AG04449 (cell line): ENCODE results near the gene ACYP1.
A peak's percentile ranks its signal among the peaks of the same experiment; 100 is the strongest.

ENCODE experiments used
- CTCF ChIA-PET: fragments of 350-600 bp; formaldehyde crosslinking; extraction: SDS; loops from one replicate; lab custom pipeline; 2021; ENCODE audit warnings: antibody characterized with exemption; lab: Yijun Ruan, JAX
- POLR2A ChIA-PET: fragments of 400-600, 350-600 bp; formaldehyde crosslinking; extraction: SDS; loops from one replicate; lab custom pipeline; 2020; ENCODE audit warnings: antibody characterized with exemption, inconsistent platforms; lab: Yijun Ruan, JAX
- DNase-seq: peaks from one replicate; pipeline ENCODE4 v3.0.0-alpha.2; 2010; ENCODE audit warnings: low read depth, low spot score
- H3K4me3 ChIP-seq: 2 replicates; pipeline ENCODE4 v1.5.1; 2011; ENCODE audit warnings: low read depth, mild to moderate bottlenecking, control low read depth, low read length
- CTCF ChIP-seq: IDR thresholded peaks from one replicate; pipeline ENCODE4 v1.5.1; 2011; ENCODE audit warnings: mild to moderate bottlenecking, moderate library complexity, low read length, control low read depth, inconsistent platforms; ENCODE audit not compliant: insufficient read depth; ENCODE audit errors: missing control alignments

The ACYP1 gene

GRCh38 chr14:75044322-75044721 lies 19.5 kb downstream of the ACYP1 start:
- H3K4me3 ChIP-seq = no peak overlapping the region
- no peak for TF ChIP-seq CTCF
- DNase-seq = peak; percentile 52
- ChIA-PET POLR2A (no interaction called here), CTCF (no interaction called here)

GRCh38 chr14:75042035-75042434 lies 21.8 kb downstream of the ACYP1 start:
- POLR2A ChIA-PET = no interaction called here
- CTCF ChIA-PET = interaction anchor here (0.8 to 1.6 kb wide), 5 partner anchors 11 to 97 kb away, joined by 3 to 5 read pairs (median 4); no protein-coding TSS in a partner anchor
- no peak overlapping the region for H3K4me3 ChIP-seq
- no peak for DNase-seq
- no peak for TF ChIP-seq CTCF

- H3K4me3 ChIP-seq = no peak overlapping the region
- DNase-seq = no peak
- CTCF ChIA-PET = interaction anchor here (0.8 to 1.6 kb wide), 5 partner anchors 11 to 96 kb away, joined by 3 to 5 read pairs (median 4); no protein-coding TSS in a partner anchor
- TF ChIP-seq CTCF = no peak
- POLR2A ChIA-PET = no interaction called here
Observed at GRCh38 chr14:75041613-75042012, 22.2 kb downstream of the ACYP1 start.

GRCh38 chr14:75040959-75041358 lies 22.9 kb downstream of the ACYP1 start:
- POLR2A ChIA-PET = no interaction called here
- DNase-seq = no peak
- no peak overlapping the region for H3K4me3 ChIP-seq
- CTCF ChIA-PET = interaction anchor here (1.6 kb wide), 2 partner anchors 11 to 23 kb away, joined by 4 to 5 read pairs; no protein-coding TSS in a partner anchor
- TF ChIP-seq CTCF = no peak

GRCh38 chr14:75040507-75040906 lies 23.3 kb downstream of the ACYP1 start:
- POLR2A ChIA-PET = no interaction called here
- CTCF ChIA-PET = interaction anchor here (1.6 kb wide), 1 partner anchor 10 kb away, joined by 5 read pairs; no protein-coding TSS in a partner anchor

GRCh38 chr14:75032939-75033338 lies 30.9 kb downstream of the ACYP1 start:
- H3K4me3 ChIP-seq = no peak overlapping the region
- TF ChIP-seq CTCF = no peak
- POLR2A ChIA-PET = no interaction called here
- DNase-seq = no peak
- CTCF ChIA-PET = interaction anchor here (0.8 kb wide), 1 partner anchor 9 kb away, joined by 3 read pairs; no protein-coding TSS in a partner anchor

More at GRCh38 chr14:75040507-75040906, 23.3 kb downstream of the ACYP1 start:
- TF ChIP-seq CTCF = no peak
- H3K4me3 ChIP-seq = no peak overlapping the region
- DNase-seq = no peak
